Fibroblast of villous mesenchyme (primary cell): ENCODE data around the gene RASGRF1. TPM values are rescaled to one million over a fixed set of nuclear protein-coding genes. Genes with fewer than 3 reads are reported as not detected.

Experiments
- DNase-seq: peaks from one replicate; pipeline ENCODE4 v3.0.0-alpha.2; 2010; ENCODE audit warnings: low read depth
- H3K4me3 ChIP-seq: 2 replicates; pipeline ENCODE4 v1.5.1; 2011; ENCODE audit warnings: low read depth, mild to moderate bottlenecking, low read length
- CTCF ChIP-seq: IDR thresholded peaks from 2 replicates; pipeline ENCODE4 v1.5.1; 2012; ENCODE audit warnings: low read depth, mild to moderate bottlenecking, low read length; ENCODE audit not compliant: insufficient read depth
- total RNA-seq: library from RNA; depleted of rRNA; stranded (reverse); fragments of >200 nt; gene quantifications from 2 replicates; pipeline ENCODE4 v1.2.3, GENCODE V29; 2012

RASGRF1 gene
- total RNA-seq, 1 donor: 0.43 TPM

GRCh38 chr15:78969687-78970349, 120.8 kb downstream of the RASGRF1 start:
- no peak for DNase-seq
- no peak overlapping the region for H3K4me3 ChIP-seq

GRCh38 chr15:78968539-78969271, 121.9 kb downstream of the RASGRF1 start:
- H3K4me3 ChIP-seq: no peak overlapping the region
- no peak for TF ChIP-seq CTCF
- no peak for DNase-seq

More at GRCh38 chr15:78969687-78970349, 120.8 kb downstream of the RASGRF1 start:
- TF ChIP-seq CTCF: no peak

GRCh38 chr15:78968114-78968513, 122.5 kb downstream of the RASGRF1 start:
- no peak for DNase-seq
- H3K4me3 ChIP-seq: no peak overlapping the region

GRCh38 chr15:78960308-78960707, 130.3 kb downstream of the RASGRF1 start:
- no peak for DNase-seq
- no peak for TF ChIP-seq CTCF

More at GRCh38 chr15:78968114-78968513, 122.5 kb downstream of the RASGRF1 start:
- no peak for TF ChIP-seq CTCF

GRCh38 chr15:78959360-78959759, 131.2 kb downstream of the RASGRF1 start:
- DNase-seq: no peak
- no peak for TF ChIP-seq CTCF
- no peak overlapping the region for H3K4me3 ChIP-seq

More at GRCh38 chr15:78960308-78960707, 130.3 kb downstream of the RASGRF1 start:
- H3K4me3 ChIP-seq: no peak overlapping the region

GRCh38 chr15:78957416-78958093, 133.0 kb downstream of the RASGRF1 start:
- no peak for TF ChIP-seq CTCF
- no peak for DNase-seq
- no peak overlapping the region for H3K4me3 ChIP-seq
